Liver (tissue), 9 donors: ENCODE measurements around the gene PIAS1. TPM values are rescaled to one million over a fixed set of nuclear protein-coding genes. Genes with fewer than 3 reads are reported as not detected.
"Not testable (repeated sequence)": the region's sequence is repeated elsewhere in the genome, so short reads cannot be mapped to it uniquely, and the experiment has no call there.

Source experiments
- DNase-seq: peaks from one replicate; pipeline ENCODE4 v3.0.0-alpha.2; 2017; ENCODE audit warnings: low spot score
- H3K27ac ChIP-seq, 2 donors: one replicate each; pipeline ENCODE4 v1.7.0; 2013; ENCODE audit warnings: inconsistent platforms in 2 of 2, low read length in 2 of 2, control low read depth in 1 of 2, low read depth in 1 of 2, mild to moderate bottlenecking in 1 of 2
- H3K27me3 ChIP-seq, 4 donors: one replicate each; pipeline versions ENCODE4 v1.6.1 to v1.7.0; 2013; ENCODE audit warnings: low read length in 3 of 4, inconsistent platforms in 1 of 4, mild to moderate bottlenecking in 1 of 4, moderate library complexity in 1 of 4; ENCODE audit not compliant: control insufficient read depth in 4 of 4, insufficient read depth in 4 of 4
- H3K36me3 ChIP-seq, 4 donors: one replicate each; pipeline versions ENCODE4 v1.6.1 to v1.7.0; 2013; ENCODE audit warnings: low read length in 3 of 4, mild to moderate bottlenecking in 3 of 4, low read depth in 1 of 4, moderate library complexity in 1 of 4; ENCODE audit not compliant: control insufficient read depth in 4 of 4, insufficient read depth in 3 of 4
- H3K4me1 ChIP-seq, 4 donors: one replicate each; pipeline versions ENCODE4 v1.6.1 to v1.7.0; 2013; ENCODE audit warnings: low read length in 3 of 4, mild to moderate bottlenecking in 3 of 4, moderate library complexity in 1 of 4; ENCODE audit not compliant: control insufficient read depth in 4 of 4, insufficient read depth in 4 of 4
- H3K4me3 ChIP-seq, 3 donors: one replicate each; pipeline versions ENCODE4 v1.6.1 to v1.7.0; 2013; ENCODE audit warnings: low read length in 3 of 3, control low read depth in 1 of 3, low read depth in 1 of 3, mild to moderate bottlenecking in 1 of 3
- H3K9ac ChIP-seq, 2 donors: one replicate each; pipeline ENCODE4 v1.7.0; 2013; ENCODE audit warnings: low read length in 2 of 2, mild to moderate bottlenecking in 2 of 2, moderate library complexity in 2 of 2, control low read depth in 1 of 2, low read depth in 1 of 2
- H3K9me3 ChIP-seq, 4 donors: one replicate each; pipeline versions ENCODE4 v1.6.1 to v1.7.0; 2013; ENCODE audit warnings: low read length in 3 of 4; ENCODE audit not compliant: control insufficient read depth in 4 of 4
- ATF3 ChIP-seq: IDR thresholded peaks from 2 replicates; pipeline ENCODE4 v1.6.1; 2016; ENCODE audit warnings: antibody characterized with exemption
- EGR1 ChIP-seq, 2 donors: IDR thresholded peaks; 2 replicates each; pipeline ENCODE4 v1.6.1; 2016 to 2018; ENCODE audit warnings: antibody characterized with exemption in 2 of 2, low read depth in 2 of 2
- FOXA1 ChIP-seq: IDR thresholded peaks from 2 replicates; pipeline ENCODE4 v1.6.1; 2016; ENCODE audit warnings: antibody characterized with exemption
- FOXA2 ChIP-seq: IDR thresholded peaks from 2 replicates; pipeline ENCODE4 v1.6.1; 2016; ENCODE audit warnings: antibody characterized with exemption
- GABPA ChIP-seq, 2 donors: IDR thresholded peaks in 1 of 2; conservative IDR thresholded peaks in 1 of 2; 2 replicates each; pipeline ENCODE4 v1.6.1; 2016; ENCODE audit warnings: antibody characterized with exemption in 2 of 2, mild to moderate bottlenecking in 1 of 2, moderate library complexity in 1 of 2
- HNF4A ChIP-seq, 2 donors: conservative IDR thresholded peaks; 2 replicates each; pipeline ENCODE4 v1.6.1; 2016; ENCODE audit warnings: antibody characterized with exemption in 2 of 2, mild to moderate bottlenecking in 2 of 2
- HNF4G ChIP-seq: IDR thresholded peaks from 2 replicates; pipeline ENCODE4 v1.6.1; 2016; ENCODE audit warnings: antibody characterized with exemption
- JUND ChIP-seq, 2 donors: IDR thresholded peaks; 2 replicates each; pipeline ENCODE4 v1.6.1; 2016; ENCODE audit warnings: antibody characterized with exemption in 2 of 2
- NR2F2 ChIP-seq: IDR thresholded peaks from 2 replicates; pipeline ENCODE4 v1.6.1; 2016; ENCODE audit warnings: antibody characterized with exemption
- RAD21 ChIP-seq, 2 donors: IDR thresholded peaks; 2 replicates each; pipeline ENCODE4 v1.6.1; 2016; ENCODE audit warnings: antibody characterized with exemption in 2 of 2, mild to moderate bottlenecking in 2 of 2
- RXRA ChIP-seq, 2 donors: IDR thresholded peaks; 2 replicates each; pipeline ENCODE4 v1.6.1; 2017 to 2018; ENCODE audit warnings: antibody characterized with exemption in 2 of 2, mild to moderate bottlenecking in 1 of 2
- SP1 ChIP-seq: IDR thresholded peaks from 2 replicates; pipeline ENCODE4 v1.6.1; 2018; ENCODE audit warnings: antibody characterized with exemption, mild to moderate bottlenecking
- TAF1 ChIP-seq: conservative IDR thresholded peaks from 2 replicates; pipeline ENCODE4 v1.6.1; 2016; ENCODE audit warnings: antibody characterized with exemption, mild to moderate bottlenecking
- YY1 ChIP-seq: IDR thresholded peaks from 2 replicates; pipeline ENCODE4 v1.6.1; 2016; ENCODE audit warnings: antibody characterized with exemption, mild to moderate bottlenecking
- ZBTB33 ChIP-seq: IDR thresholded peaks from 2 replicates; pipeline ENCODE4 v1.6.1; 2016; ENCODE audit warnings: antibody characterized with exemption
- WGBS: extraction: QIAGEN DNeasy Blood & Tissue Kit; methylation state at CpG from one replicate; pipeline ENCODE4 v1.1.7; 2013; 5-methylcytosine and 5-hydroxymethylcytosine counted together
- polyA plus RNA-seq, 2 donors: library from polyadenylated mRNA; stranded (reverse) in 1 of 2; unstranded in 1 of 2; fragments of 200-250 nt in 1 of 2; fragments of >200 nt in 1 of 2; fragmentation: Nextera tagmentation in 1 of 2; extraction: Ambion mirVana in 1 of 2; gene quantifications; one replicate each; pipeline versions ENCODE4 v1.2.1 to v1.2.3, GENCODE V29; 2013 to 2015
- total RNA-seq, 2 donors: library from RNA; depleted of rRNA; stranded (reverse); fragments of >200 nt; gene quantifications; one replicate each; pipeline ENCODE4 v1.2.3, GENCODE V29; 2014
- TF ChIP-seq, protein P1 (sequence below): fragments of 150-350 bp; IDR thresholded peaks from 2 replicates; pipeline ENCODE4 v1.5.1; 2017; ENCODE audit warnings: improper control_type of control experiment, low read depth, low read length; ENCODE audit not compliant: missing input control
- TF ChIP-seq, protein P2 (sequence below): IDR thresholded peaks from 2 replicates; pipeline ENCODE4 v1.6.1; 2016; ENCODE audit warnings: antibody characterized with exemption, mild to moderate bottlenecking
- donor health status: healthy.
- donor health status: healthy.
- donor health status: healthy.
- donor health status: healthy.
- donor health status: healthy.

The PIAS1 gene
- total and polyA plus RNA-seq, 4 donors = 5.6 to 18.8 (median 13.2) TPM

GRCh38 chr15:68201153-68201878, 147.2 kb downstream of the PIAS1 start:
- no peak overlapping the region for H3K4me3 ChIP-seq
- no peak overlapping the region for H3K27ac ChIP-seq
- H3K36me3 ChIP-seq = no peaks in the 10 kb centered on the region
- no peaks in the 10 kb centered on the region for H3K9me3 ChIP-seq
- no peak for DNase-seq
- no peaks in the 10 kb centered on the region for H3K27me3 ChIP-seq
- no peak overlapping the region for H3K9ac ChIP-seq
- peaks cover 11 to 38% (median 22%) of the 10 kb centered on the region in 4 donors for H3K4me1 ChIP-seq
- TF ChIP-seq YY1 = no peak
- no peak for TF ChIP-seq GABPA (IDR thresholded peaks at IDR 0.05 in 1 of 2, conservative IDR thresholded peaks at IDR 0.05 in 1 of 2)
- TF ChIP-seq HNF4A (conservative IDR thresholded peaks at IDR 0.05) = no peak
- no peak for TF ChIP-seq ATF3
- TF ChIP-seq, protein P1, sequence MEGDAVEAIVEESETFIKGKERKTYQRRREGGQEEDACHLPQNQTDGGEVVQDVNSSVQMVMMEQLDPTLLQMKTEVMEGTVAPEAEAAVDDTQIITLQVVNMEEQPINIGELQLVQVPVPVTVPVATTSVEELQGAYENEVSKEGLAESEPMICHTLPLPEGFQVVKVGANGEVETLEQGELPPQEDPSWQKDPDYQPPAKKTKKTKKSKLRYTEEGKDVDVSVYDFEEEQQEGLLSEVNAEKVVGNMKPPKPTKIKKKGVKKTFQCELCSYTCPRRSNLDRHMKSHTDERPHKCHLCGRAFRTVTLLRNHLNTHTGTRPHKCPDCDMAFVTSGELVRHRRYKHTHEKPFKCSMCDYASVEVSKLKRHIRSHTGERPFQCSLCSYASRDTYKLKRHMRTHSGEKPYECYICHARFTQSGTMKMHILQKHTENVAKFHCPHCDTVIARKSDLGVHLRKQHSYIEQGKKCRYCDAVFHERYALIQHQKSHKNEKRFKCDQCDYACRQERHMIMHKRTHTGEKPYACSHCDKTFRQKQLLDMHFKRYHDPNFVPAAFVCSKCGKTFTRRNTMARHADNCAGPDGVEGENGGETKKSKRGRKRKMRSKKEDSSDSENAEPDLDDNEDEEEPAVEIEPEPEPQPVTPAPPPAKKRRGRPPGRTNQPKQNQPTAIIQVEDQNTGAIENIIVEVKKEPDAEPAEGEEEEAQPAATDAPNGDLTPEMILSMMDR = no peak
- no peak for TF ChIP-seq FOXA2
- no peak for TF ChIP-seq TAF1
- no peak for TF ChIP-seq HNF4G
- TF ChIP-seq NR2F2 = no peak
- no peak for TF ChIP-seq JUND (IDR thresholded peaks at IDR 0.05)
- TF ChIP-seq, protein P2, sequence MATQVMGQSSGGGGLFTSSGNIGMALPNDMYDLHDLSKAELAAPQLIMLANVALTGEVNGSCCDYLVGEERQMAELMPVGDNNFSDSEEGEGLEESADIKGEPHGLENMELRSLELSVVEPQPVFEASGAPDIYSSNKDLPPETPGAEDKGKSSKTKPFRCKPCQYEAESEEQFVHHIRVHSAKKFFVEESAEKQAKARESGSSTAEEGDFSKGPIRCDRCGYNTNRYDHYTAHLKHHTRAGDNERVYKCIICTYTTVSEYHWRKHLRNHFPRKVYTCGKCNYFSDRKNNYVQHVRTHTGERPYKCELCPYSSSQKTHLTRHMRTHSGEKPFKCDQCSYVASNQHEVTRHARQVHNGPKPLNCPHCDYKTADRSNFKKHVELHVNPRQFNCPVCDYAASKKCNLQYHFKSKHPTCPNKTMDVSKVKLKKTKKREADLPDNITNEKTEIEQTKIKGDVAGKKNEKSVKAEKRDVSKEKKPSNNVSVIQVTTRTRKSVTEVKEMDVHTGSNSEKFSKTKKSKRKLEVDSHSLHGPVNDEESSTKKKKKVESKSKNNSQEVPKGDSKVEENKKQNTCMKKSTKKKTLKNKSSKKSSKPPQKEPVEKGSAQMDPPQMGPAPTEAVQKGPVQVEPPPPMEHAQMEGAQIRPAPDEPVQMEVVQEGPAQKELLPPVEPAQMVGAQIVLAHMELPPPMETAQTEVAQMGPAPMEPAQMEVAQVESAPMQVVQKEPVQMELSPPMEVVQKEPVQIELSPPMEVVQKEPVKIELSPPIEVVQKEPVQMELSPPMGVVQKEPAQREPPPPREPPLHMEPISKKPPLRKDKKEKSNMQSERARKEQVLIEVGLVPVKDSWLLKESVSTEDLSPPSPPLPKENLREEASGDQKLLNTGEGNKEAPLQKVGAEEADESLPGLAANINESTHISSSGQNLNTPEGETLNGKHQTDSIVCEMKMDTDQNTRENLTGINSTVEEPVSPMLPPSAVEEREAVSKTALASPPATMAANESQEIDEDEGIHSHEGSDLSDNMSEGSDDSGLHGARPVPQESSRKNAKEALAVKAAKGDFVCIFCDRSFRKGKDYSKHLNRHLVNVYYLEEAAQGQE = no peak
- no peak for TF ChIP-seq ZBTB33
- no peak for TF ChIP-seq RXRA (IDR thresholded peaks at IDR 0.05)
- WGBS = 87% methylated on average over 7 of the region's 7 CpGs

DNA sequence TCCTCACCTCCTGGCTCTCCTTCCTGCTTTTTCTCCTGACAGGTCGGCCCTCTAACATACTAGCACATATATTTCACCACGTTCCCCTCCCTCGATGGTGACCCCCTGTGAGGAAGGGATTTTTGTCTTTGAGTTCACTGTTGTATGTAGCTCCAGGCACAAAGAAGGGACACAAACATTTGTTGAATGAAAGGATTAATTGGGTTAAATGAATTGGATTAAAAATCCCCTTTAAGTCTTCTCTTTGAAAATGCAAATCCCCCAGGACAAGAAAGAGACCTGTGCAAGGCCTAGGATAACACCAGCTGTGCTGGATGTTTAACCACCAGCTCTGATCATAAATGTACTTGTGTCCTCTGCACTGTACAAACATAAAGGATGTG, 147.8 kb downstream of the PIAS1 start:
- H3K4me3 ChIP-seq = no peak overlapping the region
- no peaks in the 10 kb centered on the region for H3K36me3 ChIP-seq
- DNase-seq = no peak
- H3K4me1 ChIP-seq = peaks cover 11 to 41% (median 22%) of the 10 kb centered on the region in 4 donors
- TF ChIP-seq RAD21 (IDR thresholded peaks at IDR 0.05) (no peak), EGR1 (IDR thresholded peaks at IDR 0.05; ENCODE audit: low read depth in 2 of 2) (no peak), HNF4A (conservative IDR thresholded peaks at IDR 0.05) (no peak), SP1 (no peak), NR2F2 (no peak), FOXA1 (no peak)
- TF ChIP-seq, protein P2 = no peak
- H3K9me3 ChIP-seq = no peaks in the 10 kb centered on the region
- no peaks in the 10 kb centered on the region for H3K27me3 ChIP-seq
- H3K27ac ChIP-seq = no peak overlapping the region
- 63% methylated on average over 3 of the region's 3 CpGs for WGBS
- H3K9ac ChIP-seq = no peak overlapping the region

- WGBS = 97% methylated on average over 7 of the region's 7 CpGs
- peaks cover 11 to 32% (median 17%) of the 10 kb centered on the region in 4 donors for H3K4me1 ChIP-seq
- H3K27me3 ChIP-seq, DNase-seq, H3K9ac ChIP-seq, H3K9me3 ChIP-seq, H3K4me3 ChIP-seq, H3K27ac ChIP-seq, H3K36me3 ChIP-seq: not testable (repeated sequence)
Measured at GRCh38 chr15:68202994-68203393, 148.9 kb downstream of the PIAS1 start.
